ENCODE data around the gene CD84.
"Not testable (repeated sequence)": the region's sequence is repeated elsewhere in the genome, so short reads cannot be mapped to it uniquely, and the experiment has no call there.

DNA sequence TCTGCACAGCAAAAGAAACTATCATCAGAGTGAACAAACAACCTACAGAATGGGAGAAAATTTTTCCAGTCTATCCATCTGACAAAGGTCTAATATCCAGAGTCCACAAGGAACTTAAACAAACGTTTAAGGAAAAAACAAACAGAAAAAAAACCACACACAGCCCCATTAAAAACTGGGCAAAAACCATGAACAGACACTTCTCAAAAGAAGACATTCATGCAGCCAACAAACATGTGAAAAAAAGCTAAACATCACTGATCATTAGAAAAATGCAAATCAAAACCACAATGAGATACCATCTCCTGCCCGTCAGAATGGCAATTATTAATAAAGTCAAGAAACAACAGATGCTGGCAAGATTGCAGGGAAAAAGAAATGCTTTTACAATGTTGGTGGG lies 16.6 kb downstream of the CD84 start:
- not testable (repeated sequence) for TF ChIP-seq CTCF (IDR thresholded peaks at IDR 0.05; ENCODE audit: low read depth, low read length); MYC (IDR thresholded peaks at IDR 0.05; ENCODE audit: low read depth, low read length); POLR2A (IDR thresholded peaks at IDR 0.05; ENCODE audit: extremely low read depth, insufficient read length)
